ENCODE measurements around the gene CDHR2.

The CDHR2 gene

DNA sequence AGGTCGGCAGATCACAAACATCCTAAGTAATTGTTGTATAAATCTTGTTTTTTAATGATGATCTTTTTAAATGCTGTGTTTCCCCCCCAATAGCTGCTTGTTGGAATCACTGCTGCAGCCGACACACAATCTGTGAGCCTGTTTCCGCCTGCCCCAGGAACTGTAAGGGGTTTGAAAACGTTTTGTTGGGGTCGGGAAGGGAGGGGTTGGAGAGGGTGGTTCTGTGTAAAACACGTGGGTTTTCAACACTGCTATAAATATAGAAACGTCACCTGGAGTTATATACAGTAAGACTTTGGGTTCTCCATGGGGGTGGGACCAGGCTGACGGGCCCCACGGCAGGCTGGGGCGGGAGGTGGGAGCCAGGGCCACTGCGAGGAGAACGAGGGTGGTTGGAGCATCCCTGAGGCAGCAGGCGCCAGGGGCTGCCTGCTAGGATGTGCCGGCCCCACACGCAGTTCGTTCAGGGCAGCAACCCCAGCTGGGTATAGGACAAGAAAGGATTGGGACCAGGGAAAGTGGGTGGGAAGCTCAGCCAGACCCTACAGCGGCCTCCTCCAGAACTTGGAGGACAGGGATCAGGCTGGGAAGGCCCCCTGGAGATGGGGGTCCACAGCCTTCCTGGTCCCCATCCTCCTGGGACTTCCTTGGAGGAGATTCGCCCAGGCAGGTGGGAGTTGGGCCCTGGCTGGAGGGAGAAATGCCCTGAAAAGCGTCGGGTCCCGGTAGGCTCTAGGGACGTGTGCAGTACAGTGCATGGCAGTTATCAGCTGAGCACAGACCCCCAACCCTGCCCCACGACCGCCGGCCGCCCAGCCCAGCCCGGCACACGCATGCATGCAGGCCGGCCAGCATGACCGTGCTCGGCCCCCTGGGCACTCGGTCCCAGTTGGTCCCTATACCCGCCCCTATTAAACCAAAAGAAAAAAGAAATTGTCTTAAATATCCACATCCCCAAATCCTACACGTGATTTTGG is 21.6 kb upstream of the CDHR2 start:
- in situ Hi-C loops (cut with HindIII; ENCODE audit: low sequenced_read_pairs): no loop called here

DNA sequence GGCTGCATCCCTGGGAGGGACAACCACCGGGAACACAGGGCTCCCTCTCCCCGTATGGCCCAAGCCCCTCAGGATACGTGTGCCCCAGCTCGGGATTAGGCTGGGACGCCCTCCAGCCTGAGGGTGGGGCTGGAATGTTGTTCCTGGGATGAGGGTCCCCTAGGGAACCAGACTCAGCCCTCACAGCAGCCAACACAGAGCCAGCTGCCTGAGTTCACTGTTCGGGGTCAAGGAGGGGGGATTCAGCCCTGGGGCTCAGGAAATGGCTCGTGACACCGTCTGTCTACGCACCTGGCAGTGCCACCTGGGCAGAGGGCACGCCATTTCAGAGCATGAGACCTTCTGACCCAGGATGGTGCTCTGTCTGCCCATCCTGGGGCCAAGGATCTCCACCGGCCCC is 20.8 kb upstream of the CDHR2 start:
- in situ Hi-C loops (cut with HindIII; ENCODE audit: low sequenced_read_pairs): no loop called here

DNA sequence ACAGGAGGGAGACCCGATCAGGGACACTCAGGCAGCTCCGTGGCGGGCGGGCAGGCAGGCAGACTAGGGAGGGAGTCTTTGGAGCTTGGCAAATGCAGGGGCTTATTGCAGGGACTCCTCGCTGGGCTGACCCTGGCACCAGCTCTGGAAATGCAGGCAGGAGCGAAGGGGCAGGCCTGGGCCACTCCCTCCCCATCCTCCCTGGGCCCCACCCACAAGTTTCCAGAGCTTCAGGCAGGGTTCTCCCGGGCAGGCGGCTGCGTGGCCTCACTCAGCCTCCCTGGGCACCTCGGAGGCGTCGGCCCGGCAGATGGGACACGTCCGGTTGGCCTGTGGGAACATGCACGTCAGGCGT is 20.4 kb upstream of the CDHR2 start:
- in situ Hi-C loops (cut with HindIII; ENCODE audit: low sequenced_read_pairs): no loop called here

DNA sequence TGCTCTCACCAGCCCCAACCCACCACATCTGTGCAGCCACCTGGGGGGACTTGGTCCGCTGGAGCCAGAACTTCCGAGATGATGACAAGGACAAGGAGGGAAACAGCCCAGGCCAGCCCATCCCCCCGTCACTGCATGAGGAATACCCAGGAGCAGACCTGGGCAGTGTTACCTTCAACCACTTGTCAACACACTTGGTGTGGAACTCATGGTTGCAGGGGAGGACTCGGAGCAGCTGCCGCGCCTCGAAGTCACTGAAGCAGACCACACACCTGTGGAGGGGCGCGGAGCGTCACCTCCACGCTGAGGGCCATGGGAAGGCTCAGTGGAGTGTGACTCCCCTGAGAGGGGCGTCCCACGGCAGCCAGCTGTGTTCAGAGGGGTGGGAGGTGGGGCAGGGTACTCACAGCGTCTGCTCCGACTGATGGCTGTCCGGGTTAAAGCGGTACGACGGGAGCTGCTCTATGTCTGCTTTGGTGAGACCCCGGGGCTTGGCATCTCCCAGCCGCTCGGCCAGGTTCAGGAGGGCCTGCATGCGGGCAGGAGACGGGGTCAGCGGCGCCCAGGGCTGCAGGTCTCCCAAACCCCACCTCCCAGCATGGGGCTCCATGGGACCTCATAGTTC is 19.9 kb upstream of the CDHR2 start:
- in situ Hi-C loops (cut with HindIII; ENCODE audit: low sequenced_read_pairs): no loop called here

DNA sequence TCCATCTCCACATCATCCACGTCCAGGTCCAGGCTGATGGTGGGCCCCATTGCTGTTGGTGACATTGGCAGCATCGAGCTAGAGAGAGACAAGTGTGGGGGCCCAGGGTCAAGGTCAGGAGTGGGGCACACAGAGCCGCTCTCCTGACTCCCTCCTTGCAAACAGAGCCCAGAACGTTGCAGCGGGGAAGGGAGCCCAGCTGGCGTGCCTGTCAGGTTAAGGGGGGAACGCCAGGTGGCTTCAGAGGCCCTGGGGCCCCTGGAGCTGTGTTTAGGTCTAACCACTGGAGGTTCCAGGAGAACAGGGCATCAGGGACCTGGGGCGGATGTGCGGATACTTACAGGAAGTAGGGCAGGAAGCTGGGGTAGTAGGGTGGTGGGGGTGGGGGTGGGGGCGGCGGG is 19.4 kb upstream of the CDHR2 start:
- in situ Hi-C loops (cut with HindIII; ENCODE audit: low sequenced_read_pairs): no loop called here

DNA sequence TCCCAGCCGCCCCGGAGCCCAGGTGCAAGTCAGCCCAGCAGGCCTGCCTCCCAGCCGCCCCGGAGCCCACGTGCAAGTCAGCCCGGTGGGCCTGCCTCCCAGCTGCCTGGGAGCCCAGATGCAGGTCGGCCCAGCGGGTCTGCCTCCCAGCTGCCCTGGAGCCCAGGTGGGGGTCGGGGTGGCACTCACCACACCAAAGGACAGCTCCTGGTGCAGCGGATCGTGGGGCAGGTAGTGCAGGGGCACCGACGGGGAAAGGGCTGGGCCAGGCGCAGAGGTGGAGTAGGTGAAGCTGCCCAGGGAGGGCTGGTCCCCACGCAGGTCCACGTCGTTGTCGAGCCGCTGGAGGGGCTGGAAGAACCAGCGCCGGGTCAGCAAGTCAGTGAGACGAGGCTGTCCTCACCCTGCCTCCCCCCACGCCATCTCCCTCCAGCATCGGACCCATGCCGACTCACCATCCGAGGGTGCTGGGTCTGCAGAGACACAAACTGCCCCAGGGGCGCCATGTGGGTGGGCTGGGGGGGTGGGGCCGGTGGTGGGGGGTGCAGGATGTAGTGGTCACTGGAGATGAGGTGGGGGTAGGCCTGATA is 18.7 kb upstream of the CDHR2 start:
- in situ Hi-C loops (cut with HindIII; ENCODE audit: low sequenced_read_pairs): no loop called here

DNA sequence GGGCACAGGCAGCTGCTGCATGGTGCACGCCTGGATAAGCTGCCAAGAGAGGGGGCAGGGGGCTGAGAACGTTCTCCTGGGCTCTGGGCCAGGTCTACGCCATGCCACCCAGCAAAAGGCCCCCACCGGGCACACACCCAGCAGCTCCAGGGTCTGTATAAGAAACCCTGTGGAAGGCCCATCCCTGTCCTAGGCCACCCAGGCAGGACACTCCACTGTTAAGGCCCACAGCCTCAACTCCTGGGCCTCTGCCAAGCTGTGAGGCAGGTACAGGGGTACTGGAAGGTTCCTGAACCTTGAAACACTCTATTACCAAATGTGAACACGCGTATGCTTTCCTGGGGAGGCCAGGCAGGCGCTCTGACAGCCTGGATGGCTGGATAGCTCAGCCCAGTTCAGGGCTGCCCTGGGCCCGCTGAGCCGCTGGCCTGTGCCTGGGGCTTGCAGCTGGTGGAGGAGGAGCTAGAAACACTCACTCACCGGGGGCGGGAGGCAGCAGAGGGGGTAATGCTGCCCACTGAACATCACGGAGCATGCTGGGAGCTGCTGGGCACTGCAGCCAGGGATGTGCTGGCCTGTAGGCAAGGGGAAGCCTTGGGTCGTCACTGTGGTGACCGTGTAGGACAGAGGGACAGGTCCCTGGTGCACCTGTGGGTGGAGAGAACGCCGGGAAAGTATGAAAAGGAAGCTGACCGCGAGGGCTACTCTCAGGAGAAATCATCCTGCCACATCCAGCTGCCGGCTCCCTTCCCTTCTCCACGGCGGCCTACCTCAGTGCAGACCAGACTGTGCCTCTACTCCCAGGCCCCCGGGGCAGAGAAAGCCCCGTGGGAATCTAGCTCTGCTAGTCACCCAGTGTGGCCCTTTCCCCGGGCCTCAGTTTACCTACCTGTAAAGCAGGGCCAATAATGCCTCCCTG is 17.9 kb upstream of the CDHR2 start:
- in situ Hi-C loops (cut with HindIII; ENCODE audit: low sequenced_read_pairs): no loop called here

DNA sequence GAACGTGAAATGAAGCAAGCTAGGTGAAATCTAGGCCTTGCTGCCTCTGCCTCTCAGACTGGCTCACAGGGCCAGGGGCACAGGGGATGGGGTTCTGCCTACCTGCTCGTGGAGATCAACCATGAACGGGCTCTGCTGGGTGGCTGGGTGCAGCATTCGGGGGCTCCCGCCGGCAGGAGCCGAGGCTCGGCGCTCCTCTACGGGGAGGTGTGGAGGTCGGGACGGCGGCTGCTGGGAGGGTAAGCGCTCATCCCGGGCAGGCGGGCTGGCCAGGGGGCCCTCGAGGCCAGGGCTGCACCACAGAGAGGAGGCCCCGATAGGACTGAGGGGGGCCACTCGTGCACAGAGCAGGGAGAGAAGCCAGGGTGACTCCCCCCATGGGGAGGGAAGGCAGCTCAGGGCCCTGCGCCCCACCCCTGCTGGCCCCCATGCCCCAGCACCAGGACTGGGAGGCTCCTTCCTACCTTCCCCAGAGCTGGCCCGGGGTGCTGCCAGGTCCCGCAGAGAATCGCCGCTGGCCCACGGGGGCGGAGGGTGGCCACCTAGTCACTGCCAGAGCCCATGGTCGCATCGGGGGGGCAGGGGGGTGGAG is 17.1 kb upstream of the CDHR2 start:
- in situ Hi-C loops (cut with HindIII; ENCODE audit: low sequenced_read_pairs): no loop called here

DNA sequence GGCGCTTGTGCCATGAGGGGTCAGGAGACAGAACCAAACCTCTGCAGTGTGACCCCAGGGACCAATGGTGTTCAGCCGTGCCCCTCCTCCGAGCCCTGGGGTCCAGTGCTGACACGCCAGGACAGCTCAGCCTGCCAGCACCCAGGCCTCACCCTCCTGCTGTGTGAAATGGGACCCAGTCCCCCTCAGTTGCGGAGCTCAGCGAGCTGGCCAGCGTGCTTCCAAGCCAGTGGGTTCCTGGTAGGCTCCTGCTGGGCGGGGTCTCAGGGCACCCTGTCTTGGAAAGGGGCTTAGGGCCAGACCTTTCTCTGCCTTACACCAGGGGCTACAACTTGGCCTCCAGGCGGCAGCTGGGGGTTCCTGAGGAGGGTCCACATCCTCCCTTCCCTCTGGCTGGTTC is 16.3 kb upstream of the CDHR2 start:
- in situ Hi-C loops (cut with HindIII; ENCODE audit: low sequenced_read_pairs): no loop called here

DNA sequence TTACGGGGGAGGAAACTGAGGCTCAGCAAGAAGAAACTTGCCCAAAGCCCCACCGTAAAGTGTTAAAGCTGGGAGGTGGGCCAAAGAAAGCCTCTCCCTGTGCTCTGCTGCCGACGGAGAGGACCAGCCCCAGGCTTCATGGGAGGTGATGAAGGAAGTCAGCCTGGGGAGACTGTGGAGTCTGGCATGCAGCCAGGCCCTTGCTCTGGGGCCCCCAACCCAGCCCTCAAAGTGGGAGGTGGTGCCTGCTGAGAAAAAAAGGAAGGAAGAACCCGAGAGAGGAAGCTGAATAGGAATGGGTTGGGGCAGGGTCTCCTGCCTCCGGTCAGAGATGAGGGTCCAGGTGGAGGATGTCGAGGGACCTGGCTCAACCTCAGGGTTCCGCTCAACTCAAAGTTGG is 15.8 kb upstream of the CDHR2 start:
- in situ Hi-C loops (cut with HindIII; ENCODE audit: low sequenced_read_pairs): no loop called here

DNA sequence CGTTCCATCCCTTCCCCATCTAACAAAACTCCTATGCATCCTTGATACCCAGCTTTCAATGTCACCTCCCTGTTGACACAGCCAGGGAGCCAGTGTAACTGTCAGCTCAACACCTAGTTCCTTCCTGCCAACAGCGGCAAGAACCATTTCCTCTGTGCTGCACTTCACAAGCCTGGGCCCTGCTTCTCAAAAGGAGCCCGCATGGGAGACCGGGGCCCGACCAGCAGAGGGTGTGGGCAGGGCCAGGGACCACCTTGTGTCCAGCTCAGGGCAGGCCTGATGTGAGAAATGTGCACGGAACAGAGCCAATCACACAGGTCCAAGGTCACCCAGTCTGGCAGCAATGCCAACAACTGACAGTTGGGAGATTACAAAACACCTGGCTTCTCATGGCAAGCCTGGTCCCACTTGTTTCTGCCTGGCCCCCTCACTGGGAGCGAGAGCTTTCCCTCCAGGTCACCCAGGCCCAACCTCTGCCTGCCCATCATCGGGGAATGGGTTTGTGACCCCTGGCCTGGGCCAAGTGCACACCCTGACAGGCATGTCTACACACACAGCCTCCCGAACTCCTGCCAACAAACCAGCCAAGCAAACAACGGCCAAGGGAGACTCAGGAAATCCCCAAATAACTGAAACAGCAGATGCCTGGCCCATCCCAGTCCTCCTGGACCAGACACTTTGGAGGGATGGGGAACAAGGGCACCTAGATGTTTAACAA is 15.1 kb upstream of the CDHR2 start:
- in situ Hi-C loops (cut with HindIII; ENCODE audit: low sequenced_read_pairs): no loop called here

DNA sequence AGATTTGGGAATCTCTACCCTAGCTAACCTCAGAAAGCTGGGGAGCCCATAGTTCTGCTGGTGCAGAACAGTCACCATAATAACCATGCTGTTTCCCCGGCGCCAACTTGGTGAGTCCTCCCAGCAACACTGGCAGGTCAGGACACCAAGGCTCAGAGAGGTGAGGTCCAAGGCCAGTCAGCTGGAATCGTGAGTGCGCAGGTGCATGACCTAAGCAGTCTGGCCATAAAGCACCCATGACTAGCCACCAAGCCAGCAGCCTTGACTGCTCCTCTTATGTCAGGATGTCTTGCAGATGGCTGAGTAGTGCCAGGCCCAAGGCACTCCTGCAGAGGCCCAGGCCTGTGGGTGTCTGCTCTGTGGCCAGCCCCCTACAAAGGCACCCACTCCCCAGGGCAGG is 14.5 kb upstream of the CDHR2 start:
- in situ Hi-C loops (cut with HindIII; ENCODE audit: low sequenced_read_pairs): loop anchor here (5.0 kb wide), 1 partner anchor 78 kb away; the partner anchor contains the start of gene GPRIN1

DNA sequence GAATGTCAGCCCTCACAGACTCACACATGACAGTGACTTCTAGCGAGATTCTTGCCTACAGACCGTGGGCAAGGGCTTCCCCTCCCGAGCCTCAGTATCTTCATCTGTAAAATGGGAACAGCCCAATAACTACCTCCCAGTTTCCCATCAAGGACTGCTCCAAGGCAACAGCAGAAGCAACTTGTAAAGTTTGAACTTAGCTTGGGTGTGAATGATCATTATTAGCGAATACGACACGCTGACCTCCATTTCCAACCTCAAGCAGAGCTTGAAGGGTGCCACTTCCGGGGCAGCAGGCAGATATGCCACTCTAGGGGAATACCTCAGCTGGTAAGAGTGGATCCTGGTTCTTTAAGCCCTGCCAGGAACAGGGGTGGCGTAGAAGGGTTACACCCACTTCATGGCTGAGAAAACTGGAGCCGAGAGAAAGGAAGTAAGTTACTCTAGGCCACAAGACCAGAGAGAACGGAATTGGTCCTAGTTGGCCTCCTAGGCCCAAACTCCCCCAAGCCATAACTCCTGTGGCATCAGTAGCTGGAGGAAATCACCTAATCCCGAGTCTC is 14.0 kb upstream of the CDHR2 start:
- in situ Hi-C loops (cut with HindIII; ENCODE audit: low sequenced_read_pairs): loop anchor here (5.0 kb wide), 1 partner anchor 77 kb away; the partner anchor contains the start of gene GPRIN1

DNA sequence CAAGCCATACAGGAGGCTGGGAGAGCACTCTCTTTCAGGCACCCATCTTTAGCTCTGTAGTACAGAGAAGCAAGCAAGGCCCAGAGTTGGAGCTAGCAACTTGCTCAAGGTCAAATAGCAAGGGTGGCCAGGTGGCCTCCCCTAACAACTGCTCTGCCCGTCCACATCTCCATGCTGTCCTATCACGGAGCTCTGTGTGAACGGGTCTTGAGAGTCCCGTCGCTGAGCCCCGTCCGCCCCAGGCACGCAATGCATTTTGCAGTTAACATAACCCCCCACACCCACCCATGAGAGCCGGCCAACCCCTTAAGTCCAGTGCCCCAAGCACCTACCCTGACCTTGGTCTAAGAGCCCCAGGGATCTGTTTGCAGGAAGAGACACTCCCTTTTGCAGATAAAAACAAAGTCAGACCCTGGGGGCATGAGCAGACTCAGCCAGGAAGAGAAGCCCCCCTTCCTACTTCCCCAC is 13.4 kb upstream of the CDHR2 start:
- in situ Hi-C loops (cut with HindIII; ENCODE audit: low sequenced_read_pairs): loop anchor here (5.0 kb wide), 1 partner anchor 77 kb away; the partner anchor contains the start of gene GPRIN1

DNA sequence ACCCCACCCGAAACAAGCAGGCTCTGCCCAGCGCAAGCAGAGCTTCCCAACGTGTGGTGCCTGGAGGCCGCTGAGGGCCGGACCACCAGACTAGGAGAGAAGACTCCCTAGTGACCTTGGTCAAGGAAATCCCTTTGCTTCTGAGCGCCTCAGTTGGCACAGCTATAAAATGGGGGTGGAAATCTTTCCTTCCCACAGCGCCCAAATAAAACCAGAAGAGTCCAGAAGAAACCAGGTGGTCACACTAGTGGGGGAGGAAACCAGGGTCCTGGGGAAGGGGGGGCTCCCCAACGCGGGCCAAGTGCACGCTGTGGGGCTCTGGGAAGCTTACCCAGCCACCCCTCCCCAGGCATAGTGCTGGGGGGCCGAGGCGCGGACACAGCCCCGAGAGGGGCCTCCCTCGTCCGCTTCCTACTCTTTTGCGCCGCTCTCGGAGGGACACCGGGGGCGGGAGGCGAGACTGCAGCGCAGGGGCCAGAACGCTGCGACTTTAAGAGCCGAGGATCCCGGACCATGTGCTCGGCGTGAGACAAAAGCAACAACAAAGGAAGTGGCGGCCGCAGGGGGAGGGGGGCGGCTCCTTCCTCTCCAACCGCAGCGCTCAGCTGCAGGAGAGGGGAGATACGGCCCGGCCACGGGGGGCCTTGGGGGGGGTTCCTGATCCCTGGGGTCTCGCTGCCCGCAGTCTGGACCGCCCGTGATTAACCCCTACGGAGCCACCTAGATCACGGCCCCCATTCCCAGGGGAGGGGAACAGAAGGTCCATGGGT is 12.8 kb upstream of the CDHR2 start:
- in situ Hi-C loops (cut with HindIII; ENCODE audit: low sequenced_read_pairs): loop anchor here (5.0 kb wide), 1 partner anchor 76 kb away; the partner anchor contains the start of gene GPRIN1

DNA sequence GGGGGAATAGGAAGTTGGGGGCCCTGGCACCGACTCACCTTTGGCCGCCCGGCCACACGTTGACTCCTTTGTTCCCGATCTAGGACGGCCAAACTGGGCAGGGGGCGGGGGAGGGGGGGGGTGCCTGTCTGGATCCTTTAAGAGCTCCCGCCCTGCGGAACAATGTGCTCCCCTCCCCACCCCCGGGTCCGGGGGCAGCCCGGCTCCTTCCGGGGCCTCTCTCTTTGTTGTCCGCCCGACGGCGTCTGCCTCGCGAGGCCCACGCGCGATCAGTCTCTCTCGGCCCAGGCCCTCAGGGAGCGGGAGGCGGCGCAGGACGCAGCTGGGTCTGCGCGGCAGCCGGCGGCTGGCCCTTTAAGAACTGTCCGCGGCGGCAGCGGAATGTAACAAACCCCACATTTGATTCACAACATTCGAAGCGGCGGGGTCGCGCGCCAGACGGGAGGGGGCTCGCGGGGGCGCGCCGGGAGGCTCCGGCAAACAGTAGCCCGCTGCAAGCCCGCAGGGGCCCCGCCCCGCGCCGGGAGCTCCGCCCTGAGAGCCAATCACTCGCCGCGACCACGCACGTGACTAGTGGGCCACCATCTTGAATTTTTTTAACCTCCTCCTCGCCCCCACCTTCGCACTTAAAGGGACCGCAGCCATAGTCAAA is 12.1 kb upstream of the CDHR2 start, which contains the start of gene RNF44:
Gene RNF44, minus strand, starts transcription at position 501 of the 652 bp plus-strand sequence. CDS start 4,930 bp downstream, outside the sequence.
- in situ Hi-C loops (cut with HindIII; ENCODE audit: low sequenced_read_pairs): loop anchor here (5.0 kb wide), 1 partner anchor 75 kb away; the partner anchor contains the start of gene GPRIN1

DNA sequence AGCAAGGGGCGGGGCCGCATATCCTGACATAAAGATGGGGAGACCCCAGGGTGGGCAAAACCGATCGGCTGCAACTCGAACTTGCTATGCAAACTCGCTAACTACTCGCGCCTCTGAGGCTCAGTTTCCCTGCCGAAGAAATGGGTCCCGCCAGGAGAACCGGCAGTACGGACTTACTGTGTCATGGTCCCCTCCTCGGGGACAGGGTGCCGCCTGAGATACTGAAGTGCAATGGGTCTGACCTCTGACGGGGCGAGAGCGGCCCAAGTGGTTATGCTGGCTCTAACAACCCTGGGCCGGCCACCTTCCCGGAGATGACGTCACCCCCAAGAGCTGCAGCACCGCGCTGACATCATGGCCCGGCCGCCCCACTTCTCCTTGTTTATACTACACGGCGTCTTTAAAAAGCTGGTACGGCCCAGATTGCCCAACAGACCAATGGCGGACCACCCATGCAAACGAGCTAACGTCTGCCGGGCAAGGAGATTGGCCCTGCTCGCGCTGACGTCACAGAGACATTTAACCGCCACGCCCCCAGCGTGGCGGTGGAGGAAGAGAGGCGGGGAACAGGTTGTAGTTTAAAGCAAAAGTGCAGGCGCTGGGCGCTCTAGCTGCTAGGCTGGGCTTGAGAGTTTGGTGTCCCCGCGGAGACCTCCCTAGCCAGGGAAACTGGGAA is 11.4 kb upstream of the CDHR2 start:
- in situ Hi-C loops (cut with HindIII; ENCODE audit: low sequenced_read_pairs): loop anchor here (5.0 kb wide), 1 partner anchor 75 kb away; the partner anchor contains the start of gene GPRIN1
